Activated CD8-positive, alpha-beta memory T cell treated with anti-CD3 and anti-CD28 coated beads, Interleukin-2, amount 50 U/mL, for 48 hours (primary cell): ENCODE results near the gene DUSP28.

Experiments used
- DNase-seq: peaks from one replicate; pipeline ENCODE4 v3.0.0-alpha.2; 2020

The DUSP28 gene

GRCh38 chr2:240586919-240587800 lies 27.0 kb downstream of the DUSP28 start:
- peak; percentile 75 for DNase-seq

- no peak for DNase-seq
Observed at GRCh38 chr2:240588006-240588655, 28.0 kb downstream of the DUSP28 start.

- DNase-seq: no peak
Observed at GRCh38 chr2:240588669-240589068, 28.5 kb downstream of the DUSP28 start.

GRCh38 chr2:240589375-240589774 lies 29.2 kb downstream of the DUSP28 start:
- DNase-seq: no peak

GRCh38 chr2:240589850-240590525 lies 29.8 kb downstream of the DUSP28 start:
- no peak for DNase-seq

- DNase-seq: no peak
Observed at GRCh38 chr2:240590681-240591111, 30.5 kb downstream of the DUSP28 start.

- no peak for DNase-seq
Observed at GRCh38 chr2:240591226-240591625, 31.1 kb downstream of the DUSP28 start.

- no peak for DNase-seq
Observed at GRCh38 chr2:240591784-240592183, 31.6 kb downstream of the DUSP28 start.

GRCh38 chr2:240593026-240593702 lies 33.0 kb downstream of the DUSP28 start:
- DNase-seq: no peak

- no peak for DNase-seq
Observed at GRCh38 chr2:240593703-240594451, 33.7 kb downstream of the DUSP28 start.

GRCh38 chr2:240594511-240595380 lies 34.6 kb downstream of the DUSP28 start:
- no peak for DNase-seq

GRCh38 chr2:240595381-240596079 lies 35.4 kb downstream of the DUSP28 start:
- no peak for DNase-seq

- no peak for DNase-seq
Observed at GRCh38 chr2:240596080-240596460, 35.9 kb downstream of the DUSP28 start.

GRCh38 chr2:240596491-240596931 lies 36.4 kb downstream of the DUSP28 start:
- DNase-seq: no peak

- DNase-seq: no peak
Observed at GRCh38 chr2:240597054-240597418, 36.9 kb downstream of the DUSP28 start.

- DNase-seq: no peak
Observed at GRCh38 chr2:240597419-240598181, 37.4 kb downstream of the DUSP28 start.

- DNase-seq: no peak
Observed at GRCh38 chr2:240598311-240598911, 38.3 kb downstream of the DUSP28 start.

- no peak for DNase-seq
Observed at GRCh38 chr2:240599141-240599583, 39.0 kb downstream of the DUSP28 start.

GRCh38 chr2:240600451-240600961 lies 40.3 kb downstream of the DUSP28 start:
- DNase-seq: no peak
